Measurements from ENCODE around the gene GCG. TPM values are rescaled to one million over a fixed set of nuclear protein-coding genes. Genes with fewer than 3 reads are reported as not detected.

The GCG gene
- total and polyA plus RNA-seq, 2 donors (not counting 3 experiments of a cell fraction or from before 2014, with no cell fraction given) = not detected

- Histone ChIP-seq H3K9me1 (replicated peaks; ENCODE audit: control insufficient read depth, extremely low read depth, insufficient read depth, low read length) (no peaks in the 10 kb centered on the region), H3K9ac (replicated peaks; ENCODE audit: extremely low read depth, insufficient read depth, low read length) (no peak overlapping the region), H4K20me1 (replicated peaks; ENCODE audit: control insufficient read depth, extremely low read depth, insufficient read depth, low read length) (no peaks in the 10 kb centered on the region), H3K79me2 (ENCODE audit: control insufficient read depth, insufficient read depth, low read length) (no peaks in the 10 kb centered on the region), H3K27me3 (ENCODE audit: control insufficient read depth in 2 of 2, insufficient read depth in 2 of 2, low read length in 2 of 2) (no peaks in the 10 kb centered on the region), H3K4me2 (ENCODE audit: insufficient read depth, low read length) (no peak overlapping the region), H3K4me3 (replicated peaks in 1 of 3; ENCODE audit: insufficient read depth in 1 of 3, low read depth in 1 of 3, low read length in 3 of 3) (no peak overlapping the region), H3K9me3 (replicated peaks; ENCODE audit: control insufficient read depth, insufficient read depth, low read length) (no peaks in the 10 kb centered on the region), H3K4me1 (ENCODE audit: control insufficient read depth, extremely low read depth, insufficient read depth, low read length) (no peaks in the 10 kb centered on the region), H3K27ac (ENCODE audit: insufficient read depth, low read depth, low read length) (no peak overlapping the region), H2AFZ (ENCODE audit: low read depth, low read length) (no peak overlapping the region), H3K36me3 (ENCODE audit: control insufficient read depth in 2 of 2, extremely low read depth in 1 of 2, insufficient read depth in 2 of 2, low read length in 2 of 2) (no peaks in the 10 kb centered on the region)
- ChIA-PET POLR2A (no interaction called here), CTCF (interaction anchor here (1.2 kb wide), 1 partner anchor 9 kb away, joined by 3 read pairs; no protein-coding TSS in a partner anchor)
- FAIRE-seq (no peak), DNase-seq (ENCODE audit: low read depth, low spot score) (no peak)
- intact Hi-C loops (cut with micrococcal nuclease) = no loop called here
- dilution Hi-C loops (cut with MboI; ENCODE audit: extremely low pct_ligation_motif_present, low sequenced_read_pairs) = no loop called here
- no TSS peak for BruUV-seq (replicated peaks)
- no peak for TF ChIP-seq POLR2AphosphoS5 (IDR thresholded peaks at IDR 0.05; ENCODE audit: insufficient read depth, low read depth, low read length)
- no peak for TF ChIP-seq MAX (IDR thresholded peaks at IDR 0.05; ENCODE audit: insufficient read depth, insufficient read length)
- no peak for TF ChIP-seq EZH2 (IDR thresholded peaks at IDR 0.05; ENCODE audit: borderline replicate concordance, low read depth, low read length, severe bottlenecking)
- no peak for TF ChIP-seq MYC (IDR thresholded peaks at IDR 0.05; ENCODE audit: low read depth, low read length)
These were observed 45.9 kb downstream of the GCG start for GRCh38 chr2:162106146-162106551.

- Histone ChIP-seq H3K9ac (replicated peaks; ENCODE audit: extremely low read depth, insufficient read depth, low read length) (no peak overlapping the region), H3K27ac (ENCODE audit: insufficient read depth, low read depth, low read length) (no peak overlapping the region), H3K9me3 (replicated peaks; ENCODE audit: control insufficient read depth, insufficient read depth, low read length) (no peaks in the 10 kb centered on the region), H3K27me3 (ENCODE audit: control insufficient read depth in 2 of 2, insufficient read depth in 2 of 2, low read length in 2 of 2) (no peaks in the 10 kb centered on the region), H3K36me3 (ENCODE audit: control insufficient read depth in 2 of 2, extremely low read depth in 1 of 2, insufficient read depth in 2 of 2, low read length in 2 of 2) (no peaks in the 10 kb centered on the region), H3K9me1 (replicated peaks; ENCODE audit: control insufficient read depth, extremely low read depth, insufficient read depth, low read length) (no peaks in the 10 kb centered on the region), H3K4me2 (ENCODE audit: insufficient read depth, low read length) (no peak overlapping the region), H3K4me1 (ENCODE audit: control insufficient read depth, extremely low read depth, insufficient read depth, low read length) (no peaks in the 10 kb centered on the region), H3K79me2 (ENCODE audit: control insufficient read depth, insufficient read depth, low read length) (no peaks in the 10 kb centered on the region), H4K20me1 (replicated peaks; ENCODE audit: control insufficient read depth, extremely low read depth, insufficient read depth, low read length) (no peaks in the 10 kb centered on the region), H2AFZ (ENCODE audit: low read depth, low read length) (no peak overlapping the region), H3K4me3 (replicated peaks in 1 of 3; ENCODE audit: insufficient read depth in 1 of 3, low read depth in 1 of 3, low read length in 3 of 3) (no peak overlapping the region)
- no peak for TF ChIP-seq MAX (IDR thresholded peaks at IDR 0.05; ENCODE audit: insufficient read depth, insufficient read length)
- no peak for TF ChIP-seq CTCF (IDR thresholded peaks at IDR 0.05; ENCODE audit: extremely low read depth in 1 of 2, insufficient read depth in 1 of 2, low read depth in 1 of 2, low read length in 2 of 2)
- TF ChIP-seq JUN (IDR thresholded peaks at IDR 0.05; ENCODE audit: borderline replicate concordance, insufficient read depth, insufficient read length, low read depth) = no peak
- no peak for TF ChIP-seq MYC (IDR thresholded peaks at IDR 0.05; ENCODE audit: low read depth, low read length)
- TF ChIP-seq FOS (IDR thresholded peaks at IDR 0.05; ENCODE audit: borderline replicate concordance, insufficient read depth, low read length) = no peak
- no peak for TF ChIP-seq POLR2A (IDR thresholded peaks at IDR 0.05; ENCODE audit: low read depth, low read length)
- TF ChIP-seq GATA2 (IDR thresholded peaks at IDR 0.05; ENCODE audit: insufficient read depth, insufficient read length, low read depth, low read length) = no peak
- no peak for TF ChIP-seq EZH2 (IDR thresholded peaks at IDR 0.05; ENCODE audit: borderline replicate concordance, low read depth, low read length, severe bottlenecking)
- no peak for TF ChIP-seq POLR2AphosphoS5 (IDR thresholded peaks at IDR 0.05; ENCODE audit: insufficient read depth, low read depth, low read length)
- BruUV-seq (replicated peaks) = no TSS peak
- ChIA-PET CTCF (no interaction called here), POLR2A (no interaction called here)
- intact Hi-C loops (cut with micrococcal nuclease) (no loop called here), dilution Hi-C loops (cut with MboI; ENCODE audit: extremely low pct_ligation_motif_present, low sequenced_read_pairs) (no loop called here)
- FAIRE-seq (no peak), DNase-seq (ENCODE audit: low read depth, low spot score) (no peak)
These were observed 48.5 kb downstream of the GCG start for GRCh38 chr2:162103443-162104009.

Data from endothelial cell of umbilical vein (primary cell).